Chondrocyte (in vitro differentiated cells): Measurements from ENCODE around the gene UNC80. TPM values are rescaled to one million over a fixed set of nuclear protein-coding genes. Genes with fewer than 3 reads are reported as not detected.

Source experiments
- DNase-seq: peaks from one replicate; pipeline ENCODE4 v3.0.0; 2021; ENCODE audit warnings: mixed read lengths, low spot score
- H3K27ac Mint-ChIP-seq: one replicate; pipeline ENCODE4 v1.8.0; 2021; ENCODE audit warnings: mild to moderate bottlenecking, moderate library complexity, mixed read lengths; ENCODE audit not compliant: unreplicated experiment
- H3K27me3 Mint-ChIP-seq: 2 replicates; pipeline ENCODE4 v1.8.0; 2021; ENCODE audit warnings: low read depth, mixed read lengths
- H3K36me3 Mint-ChIP-seq: 2 replicates; pipeline ENCODE4 v1.8.0; 2021; ENCODE audit warnings: low read depth, mixed read lengths
- H3K4me1 Mint-ChIP-seq: 2 replicates; pipeline ENCODE4 v1.8.0; 2021; ENCODE audit warnings: low read depth, mild to moderate bottlenecking, mixed read lengths
- H3K4me3 Mint-ChIP-seq: one replicate; pipeline ENCODE4 v1.8.0; 2021; ENCODE audit warnings: mild to moderate bottlenecking, moderate library complexity, mixed read lengths; ENCODE audit not compliant: unreplicated experiment
- H3K9me3 Mint-ChIP-seq: 2 replicates; pipeline ENCODE4 v1.8.0; 2021; ENCODE audit warnings: low read depth, mixed read lengths
- CTCF ChIP-seq: fragments of 200-600 bp; sonication (generic); IDR thresholded peaks from 2 replicates; pipeline ENCODE4 v1.5.0; 2021; ENCODE audit warnings: antibody characterized with exemption, mild to moderate bottlenecking, moderate library complexity
- total RNA-seq: library from RNA; stranded (reverse); gene quantifications from 3 replicates; pipeline ENCODE4 v1.2.1, GENCODE V29; 2021

Gene UNC80
- total RNA-seq, 1 donor from 2014 or later = 0.02 TPM

- no peak overlapping the region for H3K4me3 Mint-ChIP-seq
- no peaks in the 10 kb centered on the region for H3K4me1 Mint-ChIP-seq
- H3K27me3 Mint-ChIP-seq = peaks cover 8% of the 10 kb centered on the region
- TF ChIP-seq CTCF = no peak
- H3K9me3 Mint-ChIP-seq = peaks cover 8% of the 10 kb centered on the region
- no peak overlapping the region for H3K27ac Mint-ChIP-seq
- no peak for DNase-seq
- H3K36me3 Mint-ChIP-seq = no peaks in the 10 kb centered on the region
These were observed 18.6 kb upstream of the UNC80 start for GRCh38 chr2:209753020-209753419.

- Mint-ChIP-seq H3K4me1 (no peaks in the 10 kb centered on the region), H3K9me3 (peaks cover 15% of the 10 kb centered on the region), H3K4me3 (no peak overlapping the region), H3K27me3 (peaks cover 10% of the 10 kb centered on the region), H3K36me3 (no peaks in the 10 kb centered on the region), H3K27ac (no peak overlapping the region)
- TF ChIP-seq CTCF = no peak
- DNase-seq = no peak
These were observed 14.5 kb upstream of the UNC80 start for GRCh38 chr2:209757163-209757562.

GRCh38 chr2:209761566-209761965 is 10.1 kb upstream of the UNC80 start:
- H3K4me3 Mint-ChIP-seq = no peak overlapping the region
- no peak for DNase-seq
- H3K27me3 Mint-ChIP-seq = peaks cover 10% of the 10 kb centered on the region
- no peaks in the 10 kb centered on the region for H3K36me3 Mint-ChIP-seq
- no peaks in the 10 kb centered on the region for H3K4me1 Mint-ChIP-seq
- H3K9me3 Mint-ChIP-seq = peaks cover 11% of the 10 kb centered on the region
- H3K27ac Mint-ChIP-seq = no peak overlapping the region
- no peak for TF ChIP-seq CTCF

GRCh38 chr2:209762563-209762962 is 9.1 kb upstream of the UNC80 start:
- H3K4me1 Mint-ChIP-seq = no peaks in the 10 kb centered on the region
- DNase-seq = no peak
- peaks cover 10% of the 10 kb centered on the region for H3K9me3 Mint-ChIP-seq
- H3K27ac Mint-ChIP-seq = no peak overlapping the region
- no peaks in the 10 kb centered on the region for H3K36me3 Mint-ChIP-seq
- no peak for TF ChIP-seq CTCF
- peaks cover 6% of the 10 kb centered on the region for H3K27me3 Mint-ChIP-seq
- H3K4me3 Mint-ChIP-seq = no peak overlapping the region

GRCh38 chr2:209763106-209763505 is 8.5 kb upstream of the UNC80 start:
- Mint-ChIP-seq H3K9me3 (peaks cover 6% of the 10 kb centered on the region), H3K4me3 (no peak overlapping the region), H3K27me3 (peaks cover 4% of the 10 kb centered on the region), H3K4me1 (no peaks in the 10 kb centered on the region), H3K27ac (no peak overlapping the region), H3K36me3 (no peaks in the 10 kb centered on the region)
- TF ChIP-seq CTCF = no peak
- DNase-seq = no peak
